H9 (cell line): ENCODE measurements around the gene AKT1S1. TPM values are rescaled to one million over a fixed set of nuclear protein-coding genes. Genes with fewer than 3 reads are reported as not detected.

Experiments
- DNase-seq: peaks from one replicate; pipeline ENCODE4 v3.0.0-alpha.2; 2017
- H2AFZ ChIP-seq: one replicate; pipeline ENCODE4 v1.6.1; 2013; ENCODE audit warnings: mild to moderate bottlenecking, low read length, control low read depth, moderate library complexity
- H2AK5ac ChIP-seq: 2 replicates; pipeline ENCODE4 v1.6.1; 2013; ENCODE audit warnings: low read length, control low read depth, mixed read lengths; ENCODE audit not compliant: insufficient read length
- H2BK120ac ChIP-seq: one replicate; pipeline ENCODE4 v1.6.1; 2013; ENCODE audit warnings: low read depth, mild to moderate bottlenecking, low read length, control low read depth, inconsistent platforms; ENCODE audit not compliant: poor library complexity, severe bottlenecking
- H2BK12ac ChIP-seq: 2 replicates; pipeline ENCODE4 v1.6.1; 2013; ENCODE audit warnings: low read length, control low read depth, mixed read lengths, low read depth; ENCODE audit not compliant: insufficient read length
- H2BK15ac ChIP-seq: 2 replicates; pipeline ENCODE4 v1.6.1; 2013; ENCODE audit warnings: low read depth, low read length, control low read depth
- H2BK20ac ChIP-seq: one replicate; pipeline ENCODE4 v1.6.1; 2013; ENCODE audit warnings: low read depth, mild to moderate bottlenecking, low read length, control low read depth, inconsistent platforms; ENCODE audit not compliant: poor library complexity, severe bottlenecking
- H2BK5ac ChIP-seq: 2 replicates; pipeline ENCODE4 v1.6.1; 2013; ENCODE audit warnings: low read length, control low read depth, mixed read lengths; ENCODE audit not compliant: insufficient read length
- H3K14ac ChIP-seq: 2 replicates; pipeline ENCODE4 v1.6.1; 2013; ENCODE audit warnings: low read length, control low read depth; ENCODE audit not compliant: insufficient read depth
- H3K18ac ChIP-seq: 2 replicates; pipeline ENCODE4 v1.6.1; 2013; ENCODE audit warnings: low read depth, mild to moderate bottlenecking, mixed read lengths, low read length, control low read depth; ENCODE audit not compliant: insufficient read length
- H3K23ac ChIP-seq: 2 replicates; pipeline ENCODE4 v1.6.1; 2013; ENCODE audit warnings: low read length, control low read depth, mixed read lengths, low read depth; ENCODE audit not compliant: insufficient read length
- H3K23me2 ChIP-seq: 2 replicates; pipeline ENCODE4 v1.6.1; 2013; ENCODE audit warnings: low read depth, mild to moderate bottlenecking, mixed read lengths, low read length, control low read depth; ENCODE audit not compliant: insufficient read length, poor library complexity, severe bottlenecking
- H3K27ac ChIP-seq: 2 replicates; pipeline ENCODE4 v1.5.1; 2013; ENCODE audit warnings: low read length, control low read depth, mixed read lengths, low read depth; ENCODE audit not compliant: insufficient read length
- H3K27me3 ChIP-seq: 2 replicates; pipeline ENCODE4 v1.6.1; 2013; ENCODE audit warnings: low read length, control low read depth, inconsistent platforms; ENCODE audit not compliant: insufficient read depth
- H3K4ac ChIP-seq: 2 replicates; pipeline ENCODE4 v1.6.1; 2013; ENCODE audit warnings: low read depth, mild to moderate bottlenecking, control low read depth, inconsistent platforms, low read length, moderate library complexity
- H3K4me1 ChIP-seq: 2 replicates; pipeline ENCODE4 v1.6.1; 2013; ENCODE audit warnings: low read length, control low read depth, inconsistent platforms; ENCODE audit not compliant: insufficient read depth
- H3K4me2 ChIP-seq: 2 replicates; pipeline ENCODE4 v1.6.1; 2013; ENCODE audit warnings: low read length, control low read depth, mixed read lengths; ENCODE audit not compliant: insufficient read length, insufficient read depth
- H3K56ac ChIP-seq: 2 replicates; pipeline ENCODE4 v1.6.1; 2013; ENCODE audit warnings: low read depth, mild to moderate bottlenecking, mixed read lengths, low read length, control low read depth; ENCODE audit not compliant: insufficient read length
- H3K79me1 ChIP-seq: 2 replicates; pipeline ENCODE4 v1.6.1; 2013; ENCODE audit warnings: low read depth, mild to moderate bottlenecking, moderate library complexity, low read length, control low read depth, inconsistent platforms; ENCODE audit not compliant: insufficient read depth, poor library complexity, severe bottlenecking
- H3K79me2 ChIP-seq: 2 replicates; pipeline ENCODE4 v1.6.1; 2013; ENCODE audit warnings: low read length, control low read depth, inconsistent platforms; ENCODE audit not compliant: insufficient read depth
- H3K9ac ChIP-seq: 2 replicates; pipeline ENCODE4 v1.6.1; 2013; ENCODE audit warnings: low read length, control low read depth, mixed read lengths; ENCODE audit not compliant: insufficient read length; ENCODE audit errors: extremely low read depth
- H3K9me3 ChIP-seq: one replicate; pipeline ENCODE4 v1.6.1; 2013; ENCODE audit warnings: low read depth, low read length, inconsistent platforms; ENCODE audit not compliant: control insufficient read depth
- H3T11ph ChIP-seq: one replicate; pipeline ENCODE4 v1.6.1; 2013; ENCODE audit warnings: mild to moderate bottlenecking, low read length, control low read depth, inconsistent platforms
- H4K20me1 ChIP-seq: one replicate; pipeline ENCODE4 v1.6.1; 2013; ENCODE audit not compliant: control insufficient read depth, insufficient read length, insufficient read depth
- H4K5ac ChIP-seq: 2 replicates; pipeline ENCODE4 v1.6.1; 2013; ENCODE audit warnings: low read depth, mild to moderate bottlenecking, mixed read lengths, low read length, control low read depth; ENCODE audit not compliant: insufficient read length
- H4K8ac ChIP-seq: replicated peaks from 2 replicates; pipeline ENCODE4 v1.6.1; 2013; ENCODE audit warnings: low read length, control low read depth, mixed read lengths, low read depth; ENCODE audit not compliant: insufficient read length
- H4K91ac ChIP-seq: 2 replicates; pipeline ENCODE4 v1.6.1; 2013; ENCODE audit warnings: low read depth, mild to moderate bottlenecking, moderate library complexity, mixed read lengths, low read length, control low read depth; ENCODE audit not compliant: insufficient read length
- H3K27ac Mint-ChIP-seq, 3 experiments: 2 replicates in 2 of 3; 3 replicates in 1 of 3; pipeline ENCODE4 v1.8.0; 2020 to 2021; ENCODE audit warnings: mixed read lengths in 3 of 3, mild to moderate bottlenecking in 1 of 3, moderate library complexity in 1 of 3
- H3K27me3 Mint-ChIP-seq: 2 replicates; pipeline ENCODE4 v1.8.0; 2021; ENCODE audit warnings: low read depth, mild to moderate bottlenecking, moderate library complexity, mixed read lengths
- H3K36me3 Mint-ChIP-seq, 3 experiments: 2 replicates in 2 of 3; 3 replicates in 1 of 3; pipeline ENCODE4 v1.8.0; 2020 to 2021; ENCODE audit warnings: low read depth in 3 of 3, mixed read lengths in 3 of 3; ENCODE audit not compliant: insufficient read depth in 1 of 3
- H3K4me1 Mint-ChIP-seq, 2 experiments: 2 replicates each; pipeline ENCODE4 v1.8.0; 2020; ENCODE audit warnings: mixed read lengths in 2 of 2
- H3K4me3 Mint-ChIP-seq, 2 experiments: 2 replicates in 1 of 2; 3 replicates in 1 of 2; pipeline ENCODE4 v1.8.0; 2020 to 2021; ENCODE audit warnings: mild to moderate bottlenecking in 2 of 2, mixed read lengths in 2 of 2, moderate library complexity in 1 of 2
- H3K9me3 Mint-ChIP-seq, 2 experiments: 2 replicates in 1 of 2; 3 replicates in 1 of 2; pipeline ENCODE4 v1.8.0; 2020; ENCODE audit warnings: mild to moderate bottlenecking in 2 of 2, mixed read lengths in 2 of 2, moderate library complexity in 1 of 2
- CTCF ChIP-seq: fragments of 200-600 bp; sonication (generic); conservative IDR thresholded peaks from 3 replicates; pipeline ENCODE4 v1.8.0; 2021; ENCODE audit warnings: antibody characterized with exemption, mild to moderate bottlenecking
- WGBS: extraction: QIAGEN DNeasy Blood & Tissue Kit; methylation state at CpG from one replicate; pipeline ENCODE4 v1.1.7; 2013; ENCODE audit warnings: missing lambda C conversion rate, low lambda C conversion rate, mixed read lengths; ENCODE audit not compliant: insufficient read length; ENCODE audit errors: extremely low coverage; 5-methylcytosine and 5-hydroxymethylcytosine counted together
- total RNA-seq: library from RNA; stranded (reverse); gene quantifications from 2 replicates; pipeline ENCODE4 v1.2.1, GENCODE V29; 2021

AKT1S1 gene
- total RNA-seq, 1 experiment from 2014 or later = 43.5 TPM

GRCh38 chr19:49857838-49858087 lies 19.4 kb downstream of the AKT1S1 start:
- H3K9ac ChIP-seq = no peak overlapping the region
- H3K9me3 ChIP-seq = no peaks in the 10 kb centered on the region
- no peak overlapping the region for H2AK5ac ChIP-seq
- H3K27ac ChIP-seq = no peak overlapping the region
- no peak overlapping the region for H4K91ac ChIP-seq
- no peaks in the 10 kb centered on the region for H3K27me3 ChIP-seq
- Mint-ChIP-seq H3K9me3 (no peaks in the 10 kb centered on the region), H3K36me3 (peaks cover 16 to 72% (median 63%) of the 10 kb centered on the region in 3 experiments; a peak in 6 of 7 replicates), H3K4me1 (peaks cover 12 to 23% of the 10 kb centered on the region in 2 experiments), H3K27me3 (peaks cover 2% of the 10 kb centered on the region; the same call in 1 of the 2 replicates), H3K27ac (peak overlapping the region in 1 of 3 experiments; percentile 80; a peak in 3 of 7 replicates), H3K4me3 (no peak overlapping the region)
- no peak overlapping the region for H2BK5ac ChIP-seq
- peaks cover 4% of the 10 kb centered on the region; the same call in 1 of the 2 replicates for H3K79me2 ChIP-seq
- H2BK20ac ChIP-seq = no peak overlapping the region
- no peak overlapping the region for H2BK12ac ChIP-seq
- H3K14ac ChIP-seq = no peak overlapping the region
- no peak overlapping the region for H4K5ac ChIP-seq
- no peak overlapping the region for H3K56ac ChIP-seq
- no peaks in the 10 kb centered on the region for H3K23me2 ChIP-seq
- no peak overlapping the region for H3K4ac ChIP-seq
- H3K18ac ChIP-seq = no peak overlapping the region
- H3K4me2 ChIP-seq = no peak overlapping the region
- no peak overlapping the region for H2BK15ac ChIP-seq
- H2BK120ac ChIP-seq = no peak overlapping the region
- H3T11ph ChIP-seq = no peak overlapping the region
- H4K20me1 ChIP-seq = peaks cover 3% of the 10 kb centered on the region
- DNase-seq = no peak
- no peak overlapping the region for H4K8ac ChIP-seq
- peaks cover 8% of the 10 kb centered on the region for H3K79me1 ChIP-seq
- WGBS = no CpG with 5 or more reads among the region's 5 CpGs
- no peak for TF ChIP-seq CTCF
- no peaks in the 10 kb centered on the region for H3K4me1 ChIP-seq
- H3K23ac ChIP-seq = no peak overlapping the region
- no peak overlapping the region for H2AFZ ChIP-seq
